OCI-LY1 (cell line): ENCODE results near the gene NSRP1.

Experiments used
- H2AFZ ChIP-seq: fragments of 200-600 bp; sonication (generic), shearing (Covaris generic); 2 replicates; pipeline ENCODE4 v1.6.0; 2014; ENCODE audit warnings: antibody characterized with exemption, mild to moderate bottlenecking, low read length
- H3F3A ChIP-seq: fragments of 200-600 bp; sonication (generic), shearing (Covaris generic); 2 replicates; pipeline ENCODE4 v1.6.0; 2014; ENCODE audit warnings: mild to moderate bottlenecking, antibody characterized with exemption, low read length, moderate library complexity; ENCODE audit not compliant: insufficient read depth
- H3K27ac ChIP-seq: fragments of 200-600 bp; sonication (generic); 2 replicates; pipeline ENCODE4 v1.5.1; 2014; ENCODE audit warnings: low read length, mixed run types, mild to moderate bottlenecking, low read depth; ENCODE audit not compliant: poor library complexity, severe bottlenecking
- H3K27me3 ChIP-seq: fragments of 200-600 bp; sonication (generic); 2 replicates; pipeline ENCODE4 v1.6.0; 2014; ENCODE audit warnings: antibody characterized with exemption, mild to moderate bottlenecking, low read length, moderate library complexity; ENCODE audit not compliant: insufficient read depth
- H3K36me3 ChIP-seq: fragments of 200-600 bp; sonication (generic); 2 replicates; pipeline ENCODE4 v1.6.1; 2014; ENCODE audit warnings: mild to moderate bottlenecking, antibody characterized with exemption, low read length, moderate library complexity, mixed read lengths; ENCODE audit not compliant: insufficient read depth
- H3K4me1 ChIP-seq: fragments of 200-600 bp; sonication (generic); 2 replicates; pipeline ENCODE4 v1.5.1; 2014; ENCODE audit warnings: mild to moderate bottlenecking, low read length, moderate library complexity; ENCODE audit not compliant: insufficient read depth, severe bottlenecking
- H3K4me2 ChIP-seq: fragments of 200-600 bp; sonication (generic), shearing (Covaris generic); 2 replicates; pipeline ENCODE4 v1.6.1; 2014; ENCODE audit warnings: low read length
- H3K4me3 ChIP-seq: fragments of 200-600 bp; sonication (generic); 2 replicates; pipeline ENCODE4 v1.5.1; 2014; ENCODE audit warnings: low read length, low read depth, mild to moderate bottlenecking, mixed read lengths; ENCODE audit not compliant: poor library complexity, severe bottlenecking
- H3K79me2 ChIP-seq: fragments of 200-600 bp; shearing (Covaris generic); 2 replicates; pipeline ENCODE4 v1.6.1; 2016; ENCODE audit warnings: mixed run types, low read length, mixed read lengths; ENCODE audit not compliant: insufficient read depth
- H3K9ac ChIP-seq: fragments of 200-600 bp; sonication (generic), shearing (Covaris generic); 2 replicates; pipeline ENCODE4 v1.6.1; 2014; ENCODE audit warnings: mild to moderate bottlenecking, low read length, mixed read lengths
- H3K9me2 ChIP-seq: fragments of 200-600 bp; sonication (generic), shearing (Covaris generic); 2 replicates; pipeline ENCODE4 v1.6.1; 2014; ENCODE audit warnings: low read depth, mild to moderate bottlenecking, low read length, mixed read lengths
- H3K9me3 ChIP-seq: fragments of 200-600 bp; shearing (Covaris generic); 2 replicates; pipeline ENCODE4 v1.6.1; 2014; ENCODE audit warnings: low read length, mixed read lengths
- H4K20me1 ChIP-seq: fragments of 200-600 bp; sonication (generic), shearing (Covaris generic); 2 replicates; pipeline ENCODE4 v1.6.0; 2016; ENCODE audit warnings: mild to moderate bottlenecking, low read length; ENCODE audit not compliant: insufficient read depth
- EZH2 ChIP-seq: fragments of 200-600 bp; sonication (generic), shearing (Covaris generic); IDR thresholded peaks from 2 replicates; pipeline ENCODE4 v1.8.0; 2017; ENCODE audit warnings: borderline replicate concordance, mixed run types, mild to moderate bottlenecking, antibody characterized with exemption, low read length, moderate library complexity, mixed read lengths
- TF ChIP-seq, protein P1 (sequence below): fragments of 200-600 bp; sonication (generic), shearing (Covaris generic); IDR thresholded peaks from 2 replicates; pipeline ENCODE4 v1.5.1; 2017; ENCODE audit warnings: mild to moderate bottlenecking, antibody characterized with exemption, low read length, moderate library complexity, mixed read lengths

Gene NSRP1

DNA sequence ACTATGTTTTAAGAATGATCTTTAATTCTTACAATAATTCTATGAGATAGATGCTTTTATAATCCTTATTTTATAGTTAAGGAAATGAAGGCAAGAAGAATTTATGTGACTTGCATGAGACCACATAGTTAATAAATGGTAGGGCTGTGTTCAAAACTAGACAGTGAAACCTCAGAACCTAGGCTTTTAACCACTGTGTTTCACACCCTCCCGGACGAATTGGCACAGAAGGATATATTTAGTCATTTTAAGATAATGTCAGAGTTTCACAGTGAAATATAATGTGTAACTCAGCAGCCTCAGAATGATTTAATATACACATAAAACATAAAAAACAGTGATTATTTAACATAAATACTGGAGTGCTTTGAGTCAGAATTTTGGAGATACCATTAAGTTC lies 57.0 kb downstream of the NSRP1 start:
- no peaks in the 10 kb centered on the region for H3K9me3 ChIP-seq
- no peaks in the 10 kb centered on the region for H3K27me3 ChIP-seq
- TF ChIP-seq EZH2: no peak
- TF ChIP-seq, protein P1, sequence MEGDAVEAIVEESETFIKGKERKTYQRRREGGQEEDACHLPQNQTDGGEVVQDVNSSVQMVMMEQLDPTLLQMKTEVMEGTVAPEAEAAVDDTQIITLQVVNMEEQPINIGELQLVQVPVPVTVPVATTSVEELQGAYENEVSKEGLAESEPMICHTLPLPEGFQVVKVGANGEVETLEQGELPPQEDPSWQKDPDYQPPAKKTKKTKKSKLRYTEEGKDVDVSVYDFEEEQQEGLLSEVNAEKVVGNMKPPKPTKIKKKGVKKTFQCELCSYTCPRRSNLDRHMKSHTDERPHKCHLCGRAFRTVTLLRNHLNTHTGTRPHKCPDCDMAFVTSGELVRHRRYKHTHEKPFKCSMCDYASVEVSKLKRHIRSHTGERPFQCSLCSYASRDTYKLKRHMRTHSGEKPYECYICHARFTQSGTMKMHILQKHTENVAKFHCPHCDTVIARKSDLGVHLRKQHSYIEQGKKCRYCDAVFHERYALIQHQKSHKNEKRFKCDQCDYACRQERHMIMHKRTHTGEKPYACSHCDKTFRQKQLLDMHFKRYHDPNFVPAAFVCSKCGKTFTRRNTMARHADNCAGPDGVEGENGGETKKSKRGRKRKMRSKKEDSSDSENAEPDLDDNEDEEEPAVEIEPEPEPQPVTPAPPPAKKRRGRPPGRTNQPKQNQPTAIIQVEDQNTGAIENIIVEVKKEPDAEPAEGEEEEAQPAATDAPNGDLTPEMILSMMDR: no peak
- no peaks in the 10 kb centered on the region for H3F3A ChIP-seq
- no peak overlapping the region for H3K4me2 ChIP-seq
- peaks cover 68% of the 10 kb centered on the region for H3K36me3 ChIP-seq
- no peaks in the 10 kb centered on the region for H3K79me2 ChIP-seq
- H3K4me3 ChIP-seq: no peak overlapping the region
- no peak overlapping the region for H3K9ac ChIP-seq
- H3K27ac ChIP-seq: no peak overlapping the region
- no peak overlapping the region for H2AFZ ChIP-seq
- no peaks in the 10 kb centered on the region for H3K4me1 ChIP-seq
- H4K20me1 ChIP-seq: no peaks in the 10 kb centered on the region
- H3K9me2 ChIP-seq: no peaks in the 10 kb centered on the region

DNA sequence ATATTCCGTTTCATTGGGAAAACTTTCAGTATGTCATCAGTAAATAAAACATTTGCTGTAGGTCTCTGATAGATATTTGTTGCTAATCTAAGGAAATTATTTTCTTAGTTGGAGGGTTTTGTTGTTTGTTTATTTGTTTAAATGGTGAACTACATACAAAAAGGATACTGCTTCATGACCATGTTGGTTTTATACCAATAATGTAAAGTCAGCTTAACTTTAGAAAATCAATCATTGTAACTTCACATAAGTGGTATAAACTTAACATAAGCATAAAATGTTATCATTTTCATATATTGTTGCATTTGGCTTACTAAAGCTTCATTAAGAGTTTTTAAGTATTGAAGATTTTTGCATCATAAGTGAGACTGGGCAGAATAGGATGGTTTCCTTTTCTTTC lies 57.9 kb downstream of the NSRP1 start:
- H3K4me2 ChIP-seq: no peak overlapping the region
- H3K79me2 ChIP-seq: no peaks in the 10 kb centered on the region
- H3K4me1 ChIP-seq: no peaks in the 10 kb centered on the region
- no peak overlapping the region for H3K9ac ChIP-seq
- TF ChIP-seq, protein P1: no peak
- TF ChIP-seq EZH2: no peak
- H3K36me3 ChIP-seq: peaks cover 75% of the 10 kb centered on the region
- no peak overlapping the region for H3K27ac ChIP-seq
- no peak overlapping the region for H2AFZ ChIP-seq
- H4K20me1 ChIP-seq: no peaks in the 10 kb centered on the region
- H3K9me2 ChIP-seq: no peaks in the 10 kb centered on the region
- H3F3A ChIP-seq: no peaks in the 10 kb centered on the region
- no peaks in the 10 kb centered on the region for H3K9me3 ChIP-seq
- H3K4me3 ChIP-seq: no peak overlapping the region
- no peaks in the 10 kb centered on the region for H3K27me3 ChIP-seq

DNA sequence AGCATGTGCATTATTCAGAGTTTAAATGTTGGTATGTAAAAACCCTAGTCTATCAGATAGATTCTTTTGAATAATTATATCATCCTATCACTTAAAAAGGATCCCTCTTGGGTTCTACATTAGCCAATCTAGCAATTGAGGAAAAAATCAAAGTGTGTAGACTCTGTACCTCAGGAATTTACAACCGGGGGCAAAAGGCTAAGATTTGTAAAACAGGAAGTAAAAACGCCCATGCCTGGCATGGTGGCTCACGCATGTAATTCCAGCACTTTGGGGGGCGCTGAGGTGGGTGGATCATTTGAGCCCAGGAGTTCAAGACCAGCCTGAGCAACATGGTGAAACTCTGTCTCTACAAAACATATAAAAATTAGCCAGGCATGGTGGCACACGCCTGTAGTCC lies 60.2 kb downstream of the NSRP1 start:
- Histone ChIP-seq H4K20me1 (no peaks in the 10 kb centered on the region), H3K27me3 (no peaks in the 10 kb centered on the region), H2AFZ (no peak overlapping the region), H3K9ac (no peak overlapping the region), H3K36me3 (peaks cover 88% of the 10 kb centered on the region), H3K9me2 (no peaks in the 10 kb centered on the region), H3K27ac (no peak overlapping the region), H3K4me2 (no peak overlapping the region), H3K9me3 (no peaks in the 10 kb centered on the region), H3K4me3 (no peak overlapping the region), H3K79me2 (no peaks in the 10 kb centered on the region), H3K4me1 (no peaks in the 10 kb centered on the region), H3F3A (no peaks in the 10 kb centered on the region)
- TF ChIP-seq EZH2: no peak
- TF ChIP-seq, protein P1: no peak
